Upper lobe of right lung (tissue), 1 donor: ENCODE results near the gene NSFL1C. TPM values are rescaled to one million over a fixed set of nuclear protein-coding genes. Genes with fewer than 3 reads are reported as not detected.

Source experiments
- ATAC-seq: fragments of 200-7000 bp; cut with Tn5 transposase; one replicate; pipeline ENCODE4 v1.9.1; 2020; ENCODE audit warnings: mild to moderate bottlenecking, moderate library complexity
- DNase-seq: peaks from one replicate; pipeline ENCODE4 v3.0.0-alpha.2; 2020
- H3K27ac ChIP-seq: fragments of 200-600 bp; one replicate; pipeline ENCODE4 v1.8.0; 2022
- H3K27me3 ChIP-seq: fragments of 200-600 bp; one replicate; pipeline ENCODE4 v1.8.0; 2022; ENCODE audit warnings: mild to moderate bottlenecking
- H3K36me3 ChIP-seq: fragments of 200-600 bp; one replicate; pipeline ENCODE4 v1.8.0; 2022
- H3K4me1 ChIP-seq: fragments of 200-600 bp; one replicate; pipeline ENCODE4 v1.8.0; 2022
- H3K4me3 ChIP-seq: fragments of 200-600 bp; one replicate; pipeline ENCODE4 v1.8.0; 2022; ENCODE audit warnings: mild to moderate bottlenecking
- H3K9me3 ChIP-seq: fragments of 200-600 bp; one replicate; pipeline ENCODE4 v1.8.0; 2022
- intact Hi-C: fragments of 100-400 bp; cut with DNase I; formaldehyde crosslinking; loops from one replicate; pipeline ENCODE4 v1.11.0; 2022
- total RNA-seq: library from RNA; stranded (reverse); fragmentation: NEBNext Ultra II Directional; extraction: Animal tissue kit (Norgen Biotek cat#: 25700); gene quantifications from one replicate; pipeline ENCODE4 v1.2.1, GENCODE V29; 2021
- TF ChIP-seq, protein P1 (sequence below): fragments of 200-600 bp; IDR thresholded peaks from one replicate; pipeline ENCODE4 v1.8.0; 2022; ENCODE audit warnings: antibody characterized with exemption
- donor health status: DM: no; HTN: yes; CAD: no; lungs with severe emphysema.

NSFL1C gene
- total RNA-seq, 1 donor from 2014 or later: 73.4 TPM

DNA sequence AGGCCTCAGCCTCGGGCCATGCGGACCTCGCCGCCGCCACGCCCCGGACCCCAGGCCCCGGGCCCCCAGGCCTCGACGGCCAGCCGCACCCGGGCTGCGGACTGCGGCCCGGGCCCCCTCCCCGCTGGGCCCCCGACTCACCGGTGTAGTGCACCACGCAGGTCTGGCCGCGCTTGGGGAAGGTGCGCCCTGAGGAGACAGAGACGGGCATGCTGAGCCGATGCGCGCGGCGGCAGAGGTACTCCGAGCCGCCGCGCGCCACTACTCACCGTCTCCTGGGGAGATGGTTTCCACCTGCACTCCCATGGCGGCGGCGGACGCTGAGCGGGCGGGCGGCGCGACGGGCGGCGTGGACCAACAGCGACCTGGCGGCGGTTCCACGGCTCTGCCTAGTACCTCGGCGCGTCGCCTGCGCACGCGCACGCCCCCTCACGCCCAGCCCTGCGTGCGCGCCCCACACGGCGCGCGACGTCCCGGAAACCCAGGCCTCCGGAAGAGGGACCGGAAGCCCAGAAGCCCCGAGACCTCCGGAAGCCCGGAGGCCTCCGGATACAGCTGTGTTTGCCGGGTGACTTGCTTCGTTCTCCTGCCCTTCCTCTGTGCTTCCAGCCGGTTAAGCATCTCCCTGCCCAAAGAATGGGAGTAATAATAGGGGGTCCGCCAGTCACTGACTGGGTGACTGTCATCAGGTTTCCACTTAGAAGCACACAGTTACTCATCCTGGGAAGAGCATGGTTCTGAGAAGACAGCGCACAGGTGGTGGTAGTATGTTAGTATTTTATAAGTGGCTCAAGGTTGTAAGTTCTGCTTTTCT is 73.7 kb downstream of the NSFL1C start, which contains the start of gene FKBP1A:
Gene FKBP1A, minus strand, starts transcription at position 362 of the 814 bp plus-strand sequence. Its CDS starts 56 bp downstream, at position 306.
- Histone ChIP-seq H3K27ac (peak within 1 kb of the TSS; percentile 88), H3K4me3 (peak within 1 kb of the TSS; percentile 85), H3K4me1 (peaks cover 47% of the 10 kb centered on the region), H3K9me3 (no peaks in the 10 kb centered on the region), H3K36me3 (no peaks in the 10 kb centered on the region), H3K27me3 (no peaks in the 10 kb centered on the region)
- intact Hi-C loops: loop anchor here (10.0 kb wide), 1 partner anchor 58 kb away; no protein-coding TSS in a partner anchor
- TF ChIP-seq, protein P1, sequence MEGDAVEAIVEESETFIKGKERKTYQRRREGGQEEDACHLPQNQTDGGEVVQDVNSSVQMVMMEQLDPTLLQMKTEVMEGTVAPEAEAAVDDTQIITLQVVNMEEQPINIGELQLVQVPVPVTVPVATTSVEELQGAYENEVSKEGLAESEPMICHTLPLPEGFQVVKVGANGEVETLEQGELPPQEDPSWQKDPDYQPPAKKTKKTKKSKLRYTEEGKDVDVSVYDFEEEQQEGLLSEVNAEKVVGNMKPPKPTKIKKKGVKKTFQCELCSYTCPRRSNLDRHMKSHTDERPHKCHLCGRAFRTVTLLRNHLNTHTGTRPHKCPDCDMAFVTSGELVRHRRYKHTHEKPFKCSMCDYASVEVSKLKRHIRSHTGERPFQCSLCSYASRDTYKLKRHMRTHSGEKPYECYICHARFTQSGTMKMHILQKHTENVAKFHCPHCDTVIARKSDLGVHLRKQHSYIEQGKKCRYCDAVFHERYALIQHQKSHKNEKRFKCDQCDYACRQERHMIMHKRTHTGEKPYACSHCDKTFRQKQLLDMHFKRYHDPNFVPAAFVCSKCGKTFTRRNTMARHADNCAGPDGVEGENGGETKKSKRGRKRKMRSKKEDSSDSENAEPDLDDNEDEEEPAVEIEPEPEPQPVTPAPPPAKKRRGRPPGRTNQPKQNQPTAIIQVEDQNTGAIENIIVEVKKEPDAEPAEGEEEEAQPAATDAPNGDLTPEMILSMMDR: peak; percentile 41
- DNase-seq: peak; percentile 96
- ATAC-seq: peak; percentile 97

DNA sequence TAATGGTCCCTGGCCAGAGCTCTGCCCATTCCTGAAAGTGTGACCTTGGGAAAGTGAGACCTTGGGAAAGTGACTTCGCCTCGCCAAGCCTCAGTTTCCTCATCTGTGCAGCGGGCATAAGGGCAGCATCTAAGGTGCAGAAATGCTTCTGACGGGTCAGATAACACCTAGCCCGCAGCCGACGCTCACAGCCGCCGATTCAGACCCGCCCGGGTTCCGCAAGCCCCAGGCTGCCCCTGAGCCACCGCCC is 74.3 kb downstream of the NSFL1C start:
- Histone ChIP-seq H3K4me3 (peak overlapping the region; percentile 85), H3K9me3 (no peaks in the 10 kb centered on the region), H3K27ac (peak overlapping the region; percentile 88), H3K36me3 (no peaks in the 10 kb centered on the region), H3K27me3 (no peaks in the 10 kb centered on the region), H3K4me1 (peaks cover 52% of the 10 kb centered on the region)
- DNase-seq (no peak), ATAC-seq (peak; percentile 35)
- TF ChIP-seq, protein P1: no peak
- intact Hi-C loops: loop anchor here (10.0 kb wide), 1 partner anchor 58 kb away; no protein-coding TSS in a partner anchor

Other genes with a start within 250 kb of the NSFL1C start
- gene RAD21L1, start 240.8 kb downstream of the NSFL1C start, total RNA-seq: not detected
- 4.3 TPM for gene SNPH, start 200.6 kb downstream of the NSFL1C start, total RNA-seq
- 10.9 TPM for gene SDCBP2, start 137.7 kb downstream of the NSFL1C start, total RNA-seq
- gene FKBP1A, start 73.8 kb downstream of the NSFL1C start, total RNA-seq: 266 TPM
- gene SIRPB2, start 24.6 kb upstream of the NSFL1C start, total RNA-seq: 14.3 TPM
- 0.78 TPM for gene SIRPD, start 90.9 kb upstream of the NSFL1C start, total RNA-seq
- gene SIRPB1, start 153.2 kb upstream of the NSFL1C start, total RNA-seq: 11.6 TPM
- 0.81 TPM for gene SIRPG, start 190.9 kb upstream of the NSFL1C start, total RNA-seq